ENCODE results near the gene MTFR1L. TPM values are rescaled to one million over a fixed set of nuclear protein-coding genes. Genes with fewer than 3 reads are reported as not detected.

MTFR1L gene
- total and polyA plus RNA-seq, 9 of the 15 experiments (the other 6 are each of a cell fraction or from before 2014, with no cell fraction given), result 41.4 to 98.5 (median 53.7) TPM

GRCh38 chr1:25858906-25859789 is 39.4 kb downstream of the MTFR1L start, which contains the start of gene AUNIP (continued):
- TF ChIP-seq HDAC8 (tag; IDR thresholded peaks at IDR 0.05) (peak; percentile 69; the same call in 1 of the 2 replicates), ZNF79 (CRISPR knock-in tag; IDR thresholded peaks at IDR 0.05; ENCODE audit: low read depth) (no peak), ZFX (CRISPR knock-in tag; IDR thresholded peaks at IDR 0.05) (peak; percentile 97), ZMIZ1 (IDR thresholded peaks at IDR 0.05; ENCODE audit: low read depth in 2 of 2, low read length in 2 of 2) (0 out of 4 replicates have a peak, but pooled peaks of 1 of the 2 experiments have one; percentile 40), ZFP91 (CRISPR knock-in tag; IDR thresholded peaks at IDR 0.05) (peak; percentile 66; the same call in 1 of the 2 replicates), SP2 (IDR thresholded peaks at IDR 0.05; ENCODE audit: extremely low read depth, low read depth, low read length, poor library complexity, severe bottlenecking) (no peak), USF2 (CRISPR knock-in tag; IDR thresholded peaks at IDR 0.05) (no peak), ESRRA (IDR thresholded peaks at IDR 0.05; ENCODE audit: borderline replicate concordance, low read depth) (peak; percentile 60; the same call in 1 of the 2 replicates), FOXA3 (CRISPR knock-in tag; conservative IDR thresholded peaks at IDR 0.05 in 1 of 2, IDR thresholded peaks at IDR 0.05 in 1 of 2) (peak in 1 of 2 experiments; percentile 74; a peak in 1 of 4 replicates), E2F4 (CRISPR knock-in tag; IDR thresholded peaks at IDR 0.05; ENCODE audit: low read depth) (peak; percentile 96)
